K562 (cell line): Measurements from ENCODE around the gene TMC6. TPM values are rescaled to one million over a fixed set of nuclear protein-coding genes. Genes with fewer than 3 reads are reported as not detected.

Experiments used
- ATAC-seq: fragments of 200-7000 bp; cut with Tn5 transposase; 3 replicates; pipeline ENCODE4 v1.9.1; 2020; ENCODE audit warnings: moderate library complexity
- BruUV-seq: library from RNA; stranded (reverse); fragments of 400-500 nt; replicated peaks from 2 replicates; lab custom pipeline; 2021; lab: Mats Ljungman, UMichigan
- CTCF ChIA-PET: fragments of 300-600 bp; formaldehyde crosslinking; extraction: SDS; loops from one replicate; lab custom pipeline; 2021; ENCODE audit warnings: low intra/inter-chr PET ratio; lab: Yijun Ruan, JAX
- POLR2A ChIA-PET: fragments of 300-600, 350-650 bp; sonication (Branson Sonifier 250); formaldehyde crosslinking; extraction: SDS; loops from one replicate; lab custom pipeline; 2021; ENCODE audit warnings: antibody characterized with exemption, inconsistent platforms; lab: Yijun Ruan, JAX
- DNase-seq, 4 experiments: peaks; one replicate each; pipeline versions ENCODE4 v3.0.0 to v3.0.0-alpha.2; 2011 to 2018; ENCODE audit warnings: low spot score in 3 of 4, mixed read lengths in 3 of 4; ENCODE audit errors: extremely low read depth in 1 of 4
- FAIRE-seq: peaks from 2 replicates; lab custom pipeline; 2011; peaks lifted over from hg19 to GRCh38; lab: Jason Lieb, UNC
- H2AFZ ChIP-seq: 2 replicates; pipeline ENCODE4 v1.6.0; 2011; ENCODE audit warnings: low read depth, low read length, control low read depth, inconsistent platforms
- H3K27ac ChIP-seq: fragments of 200-600 bp; 3 replicates; pipeline ENCODE4 v1.8.0; 2011; ENCODE audit warnings: low read depth, mild to moderate bottlenecking, control low read depth, inconsistent platforms, low read length, moderate library complexity, mixed read lengths; ENCODE audit errors: extremely low read depth
- H3K27me3 ChIP-seq, 2 experiments: fragments of 300-600 bp in 1 of 2; 2 replicates in 1 of 2; 3 replicates in 1 of 2; pipeline versions ENCODE4 v1.6.0 to v1.8.0; 2011; ENCODE audit warnings: inconsistent platforms in 2 of 2, low read length in 2 of 2, mild to moderate bottlenecking in 1 of 2, mixed read lengths in 1 of 2, moderate library complexity in 1 of 2; ENCODE audit not compliant: control insufficient read depth in 2 of 2, insufficient read depth in 2 of 2
- H3K36me3 ChIP-seq: fragments of 300-600 bp; 3 replicates; pipeline ENCODE4 v1.8.0; 2011; ENCODE audit warnings: mild to moderate bottlenecking, low read length, inconsistent platforms; ENCODE audit not compliant: control insufficient read depth, insufficient read depth
- H3K4me1 ChIP-seq, 2 experiments: fragments of 200-600 bp in 1 of 2; replicated peaks in 1 of 2; 2 replicates in 1 of 2; 3 replicates in 1 of 2; pipeline versions ENCODE4 v1.5.1 to v1.8.0; 2011; ENCODE audit warnings: inconsistent platforms in 2 of 2, low read length in 2 of 2, mild to moderate bottlenecking in 1 of 2, mixed read lengths in 1 of 2, moderate library complexity in 1 of 2; ENCODE audit not compliant: control insufficient read depth in 2 of 2, insufficient read depth in 2 of 2
- H3K4me2 ChIP-seq: 2 replicates; pipeline ENCODE4 v1.6.1; 2011; ENCODE audit warnings: low read length, control low read depth, inconsistent platforms, mixed read lengths; ENCODE audit not compliant: insufficient read depth
- H3K4me3 ChIP-seq: fragments of 200-600 bp; sonication (generic), shearing (Covaris generic); 2 replicates; pipeline ENCODE4 v1.5.1; 2016; ENCODE audit warnings: control low read depth, inconsistent platforms
- H3K79me2 ChIP-seq: fragments of 200-600 bp; 3 replicates; pipeline ENCODE4 v1.8.0; 2011; ENCODE audit warnings: low read length, inconsistent platforms; ENCODE audit not compliant: control insufficient read depth, insufficient read depth
- H3K9ac ChIP-seq, 2 experiments: 2 replicates each; pipeline versions ENCODE4 v1.6.0 to v1.6.1; 2011; ENCODE audit warnings: low read depth in 2 of 2, low read length in 2 of 2, control low read depth in 1 of 2, inconsistent platforms in 1 of 2, mild to moderate bottlenecking in 1 of 2, mixed read lengths in 1 of 2; ENCODE audit not compliant: insufficient read depth in 1 of 2
- H3K9me1 ChIP-seq: one replicate; pipeline ENCODE4 v1.6.0; 2011; ENCODE audit warnings: inconsistent platforms, mild to moderate bottlenecking, low read length, moderate library complexity; ENCODE audit not compliant: control insufficient read depth, insufficient read depth
- H3K9me3 ChIP-seq: replicated peaks from 2 replicates; pipeline ENCODE4 v1.5.1; 2011; ENCODE audit warnings: low read depth, low read length, inconsistent platforms; ENCODE audit not compliant: control insufficient read depth, insufficient read depth
- H4K20me1 ChIP-seq: replicated peaks from 2 replicates; pipeline ENCODE4 v1.6.1; 2011; ENCODE audit warnings: low read length, inconsistent platforms, mixed read lengths; ENCODE audit not compliant: control insufficient read depth, insufficient read depth
- COPS2 ChIP-seq: fragments of 450-650 bp; conservative IDR thresholded peaks from 2 replicates; pipeline ENCODE4 v1.6.1; 2016; ENCODE audit warnings: mild to moderate bottlenecking, moderate library complexity
- MYC ChIP-seq, 2 experiments: fragments of 250-450 bp in 1 of 2; sonication (Bioruptor Pico) in 1 of 2; IDR thresholded peaks; 2 replicates each; pipeline versions ENCODE4 v1.5.1 to v1.6.1; 2012 to 2021; ENCODE audit warnings: low read depth in 2 of 2, borderline replicate concordance in 1 of 2, improper control_type of control experiment in 1 of 2, low read length in 1 of 2, mild to moderate bottlenecking in 1 of 2, moderate library complexity in 1 of 2
- NR2F6 ChIP-seq: fragments of 450-650 bp; formaldehyde crosslinking; IDR thresholded peaks from 2 replicates; pipeline ENCODE4 v1.4.0; 2020; ENCODE audit warnings: mild to moderate bottlenecking
- NRF1 ChIP-seq, 2 experiments: fragments of 450-650 bp; IDR thresholded peaks in 1 of 2; conservative IDR thresholded peaks in 1 of 2; 2 replicates each; pipeline ENCODE4 v1.6.1; 2014; ENCODE audit warnings: mild to moderate bottlenecking in 2 of 2
- PTBP1 ChIP-seq: fragments of 200-400 bp; formaldehyde crosslinking; IDR thresholded peaks from 2 replicates; pipeline ENCODE4 v1.6.1; 2017; ENCODE audit warnings: low read depth, low read length
- SOX6 ChIP-seq: fragments of 450-650 bp; IDR thresholded peaks from 2 replicates; pipeline ENCODE4 v1.6.1; 2014; ENCODE audit warnings: mild to moderate bottlenecking
- YY1 ChIP-seq, 3 experiments: IDR thresholded peaks; 2 replicates each; pipeline ENCODE4 v1.6.1; 2011; ENCODE audit warnings: low read length in 2 of 3, mild to moderate bottlenecking in 2 of 3, moderate library complexity in 2 of 3, borderline replicate concordance in 1 of 3, control low read depth in 1 of 3, low read depth in 1 of 3; ENCODE audit not compliant: insufficient read depth in 3 of 3, insufficient replicate concordance in 2 of 3, control insufficient read depth in 1 of 3, insufficient read length in 1 of 3; ENCODE audit errors: extremely low read depth in 1 of 3
- WGBS: fragments of 100-300 bp; shearing (Covaris generic); methylation state at CpG from one replicate; pipeline ENCODE4 v1.1.6; 2016; ENCODE audit warnings: low coverage, mixed read lengths; ENCODE audit not compliant: insufficient coverage; ENCODE audit errors: missing lambda C conversion rate; 5-methylcytosine and 5-hydroxymethylcytosine counted together
- in situ Hi-C: fragments of 300-500 bp; cut with MboI; formaldehyde crosslinking; loops from 4 replicates; pipeline ENCODE4 v1.15.0; 2018; ENCODE audit warnings: inconsistent platforms, mixed read lengths
- intact Hi-C: fragments of 100-400 bp; cut with micrococcal nuclease; formaldehyde crosslinking; loops from 2 replicates; pipeline ENCODE4 v1.14.2; 2022
- polyA plus RNA-seq, 8 experiments: library from polyadenylated mRNA; depleted of rRNA in 4 of 8; stranded (reverse) in 5 of 8; unstranded in 3 of 8; fragments of >200 nt; fragmentation: Nextera tagmentation in 2 of 8; fragmentation: Illumina TruSeq in 1 of 8; extraction: Ambion mirVana in 2 of 8; extraction: Trizol in 1 of 8; gene quantifications; 2 replicates each; pipeline versions ENCODE4 v1.2.1 to v1.2.3, GENCODE V29; 2011 to 2014; ENCODE audit warnings: inconsistent platforms in 1 of 8, missing spikeins in 1 of 8
- total RNA-seq, 7 experiments: library from RNA; depleted of rRNA in 6 of 7; stranded (reverse); fragments of >200 nt in 6 of 7; fragmentation: Illumina TruSeq in 2 of 7; extraction: Trizol in 2 of 7; gene quantifications; 2 replicates each; pipeline versions ENCODE4 v1.2.1 to v1.2.3, GENCODE V29; 2011 to 2021; ENCODE audit warnings: low replicate concordance in 1 of 7
- TF ChIP-seq, protein P1 (sequence below): fragments of 450-650 bp; IDR thresholded peaks from 2 replicates; pipeline ENCODE4 v1.6.1; 2018; ENCODE audit not compliant: partially characterized antibody
- TF ChIP-seq, protein P2 (sequence below): IDR thresholded peaks from 2 replicates; pipeline ENCODE4 v1.6.1; 2011; ENCODE audit warnings: borderline replicate concordance, low read depth, mild to moderate bottlenecking, moderate library complexity, low read length; ENCODE audit not compliant: insufficient read depth, poor library complexity, severe bottlenecking
- TF ChIP-seq, protein P3 (sequence below), 3 experiments: IDR thresholded peaks in 2 of 3; conservative IDR thresholded peaks in 1 of 3; 2 replicates each; pipeline ENCODE4 v1.5.1; 2011 to 2012; ENCODE audit warnings: low read length in 3 of 3, mild to moderate bottlenecking in 3 of 3, control low read depth in 2 of 3, improper control_type of control experiment in 1 of 3, inconsistent platforms in 1 of 3, low read depth in 1 of 3, mixed read lengths in 1 of 3, moderate library complexity in 1 of 3; ENCODE audit not compliant: insufficient read depth in 2 of 3

The TMC6 gene
- total and polyA plus RNA-seq, 9 of the 15 experiments (the other 6 are each of a cell fraction or from before 2014, with no cell fraction given) = 4.1 to 351 (median 66.9) TPM

DNA sequence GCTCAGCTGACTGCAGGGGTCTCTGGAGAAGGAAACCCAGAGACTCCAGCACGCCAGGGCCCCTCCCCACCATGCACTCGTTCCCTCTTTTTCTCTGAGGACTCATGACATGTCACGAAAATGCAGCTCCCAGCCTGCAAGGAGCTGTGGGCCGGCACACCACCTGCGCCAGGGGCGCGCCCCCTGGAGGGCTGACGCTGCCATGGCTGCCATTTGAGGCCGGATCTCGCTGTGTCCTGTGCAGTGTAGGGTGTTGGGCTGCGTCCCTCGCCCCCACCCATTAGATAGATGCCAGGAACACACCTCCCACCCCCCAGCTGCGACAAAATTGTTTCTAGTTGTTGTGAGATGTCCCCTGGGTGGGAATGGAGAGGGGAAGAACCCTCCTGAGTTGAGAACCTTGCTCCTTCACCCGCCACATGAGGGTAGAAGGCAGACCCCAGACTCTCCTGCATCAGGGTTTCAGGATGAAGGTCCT, 48.0 kb upstream of the TMC6 start:
- H3K9ac ChIP-seq = peak overlapping the region in 1 of 2 experiments; percentile 26; a peak in 1 of 4 replicates
- intact Hi-C loops = loop anchor here (1.0 to 5.0 kb wide), 2 partner anchors 34 to 64 kb away; no protein-coding TSS in a partner anchor
- TF ChIP-seq, protein P1, sequence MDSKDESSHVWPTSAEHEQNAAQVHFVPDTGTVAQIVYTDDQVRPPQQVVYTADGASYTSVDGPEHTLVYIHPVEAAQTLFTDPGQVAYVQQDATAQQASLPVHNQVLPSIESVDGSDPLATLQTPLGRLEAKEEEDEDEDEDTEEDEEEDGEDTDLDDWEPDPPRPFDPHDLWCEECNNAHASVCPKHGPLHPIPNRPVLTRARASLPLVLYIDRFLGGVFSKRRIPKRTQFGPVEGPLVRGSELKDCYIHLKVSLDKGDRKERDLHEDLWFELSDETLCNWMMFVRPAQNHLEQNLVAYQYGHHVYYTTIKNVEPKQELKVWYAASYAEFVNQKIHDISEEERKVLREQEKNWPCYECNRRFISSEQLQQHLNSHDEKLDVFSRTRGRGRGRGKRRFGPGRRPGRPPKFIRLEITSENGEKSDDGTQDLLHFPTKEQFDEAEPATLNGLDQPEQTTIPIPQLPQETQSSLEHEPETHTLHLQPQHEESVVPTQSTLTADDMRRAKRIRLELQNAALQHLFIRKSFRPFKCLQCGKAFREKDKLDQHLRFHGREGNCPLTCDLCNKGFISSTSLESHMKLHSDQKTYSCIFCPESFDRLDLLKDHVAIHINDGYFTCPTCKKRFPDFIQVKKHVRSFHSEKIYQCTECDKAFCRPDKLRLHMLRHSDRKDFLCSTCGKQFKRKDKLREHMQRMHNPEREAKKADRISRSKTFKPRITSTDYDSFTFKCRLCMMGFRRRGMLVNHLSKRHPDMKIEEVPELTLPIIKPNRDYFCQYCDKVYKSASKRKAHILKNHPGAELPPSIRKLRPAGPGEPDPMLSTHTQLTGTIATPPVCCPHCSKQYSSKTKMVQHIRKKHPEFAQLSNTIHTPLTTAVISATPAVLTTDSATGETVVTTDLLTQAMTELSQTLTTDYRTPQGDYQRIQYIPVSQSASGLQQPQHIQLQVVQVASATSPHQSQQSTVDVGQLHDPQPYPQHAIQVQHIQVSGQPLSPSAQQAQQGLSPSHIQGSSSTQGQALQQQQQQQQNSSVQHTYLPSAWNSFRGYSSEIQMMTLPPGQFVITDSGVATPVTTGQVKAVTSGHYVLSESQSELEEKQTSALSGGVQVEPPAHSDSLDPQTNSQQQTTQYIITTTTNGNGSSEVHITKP = peak; percentile 16
- TF ChIP-seq SOX6 (0 out of 2 replicates have a peak, but pooled peaks have one; percentile 17), NR2F6 (CRISPR knock-in tag) (no peak), COPS2 (no peak), NRF1 (conservative IDR thresholded peaks at IDR 0.05 in 1 of 2, IDR thresholded peaks at IDR 0.05 in 1 of 2) (peak; percentile 37 to 45), MYC (IDR thresholded peaks at IDR 0.05; ENCODE audit: low read depth, low read length) (peak; percentile 66; the same call in 1 of the 2 replicates), MYC (CRISPR knock-in tag; IDR thresholded peaks at IDR 0.05; ENCODE audit: borderline replicate concordance, low read depth) (no peak), PTBP1 (peak; percentile 28; the same call in 1 of the 2 replicates), YY1 (IDR thresholded peaks at IDR 0.05; ENCODE audit: borderline replicate concordance in 1 of 3, control insufficient read depth in 1 of 3, extremely low read depth in 1 of 3, insufficient read depth in 3 of 3, insufficient read length in 1 of 3, insufficient replicate concordance in 2 of 3, low read depth in 1 of 3, low read length in 2 of 3) (peak in 2 of 3 experiments; percentile 66 to 81)
- TF ChIP-seq, protein P2, sequence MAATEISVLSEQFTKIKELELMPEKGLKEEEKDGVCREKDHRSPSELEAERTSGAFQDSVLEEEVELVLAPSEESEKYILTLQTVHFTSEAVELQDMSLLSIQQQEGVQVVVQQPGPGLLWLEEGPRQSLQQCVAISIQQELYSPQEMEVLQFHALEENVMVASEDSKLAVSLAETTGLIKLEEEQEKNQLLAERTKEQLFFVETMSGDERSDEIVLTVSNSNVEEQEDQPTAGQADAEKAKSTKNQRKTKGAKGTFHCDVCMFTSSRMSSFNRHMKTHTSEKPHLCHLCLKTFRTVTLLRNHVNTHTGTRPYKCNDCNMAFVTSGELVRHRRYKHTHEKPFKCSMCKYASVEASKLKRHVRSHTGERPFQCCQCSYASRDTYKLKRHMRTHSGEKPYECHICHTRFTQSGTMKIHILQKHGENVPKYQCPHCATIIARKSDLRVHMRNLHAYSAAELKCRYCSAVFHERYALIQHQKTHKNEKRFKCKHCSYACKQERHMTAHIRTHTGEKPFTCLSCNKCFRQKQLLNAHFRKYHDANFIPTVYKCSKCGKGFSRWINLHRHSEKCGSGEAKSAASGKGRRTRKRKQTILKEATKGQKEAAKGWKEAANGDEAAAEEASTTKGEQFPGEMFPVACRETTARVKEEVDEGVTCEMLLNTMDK = peak; percentile 89
- TF ChIP-seq, protein P3, sequence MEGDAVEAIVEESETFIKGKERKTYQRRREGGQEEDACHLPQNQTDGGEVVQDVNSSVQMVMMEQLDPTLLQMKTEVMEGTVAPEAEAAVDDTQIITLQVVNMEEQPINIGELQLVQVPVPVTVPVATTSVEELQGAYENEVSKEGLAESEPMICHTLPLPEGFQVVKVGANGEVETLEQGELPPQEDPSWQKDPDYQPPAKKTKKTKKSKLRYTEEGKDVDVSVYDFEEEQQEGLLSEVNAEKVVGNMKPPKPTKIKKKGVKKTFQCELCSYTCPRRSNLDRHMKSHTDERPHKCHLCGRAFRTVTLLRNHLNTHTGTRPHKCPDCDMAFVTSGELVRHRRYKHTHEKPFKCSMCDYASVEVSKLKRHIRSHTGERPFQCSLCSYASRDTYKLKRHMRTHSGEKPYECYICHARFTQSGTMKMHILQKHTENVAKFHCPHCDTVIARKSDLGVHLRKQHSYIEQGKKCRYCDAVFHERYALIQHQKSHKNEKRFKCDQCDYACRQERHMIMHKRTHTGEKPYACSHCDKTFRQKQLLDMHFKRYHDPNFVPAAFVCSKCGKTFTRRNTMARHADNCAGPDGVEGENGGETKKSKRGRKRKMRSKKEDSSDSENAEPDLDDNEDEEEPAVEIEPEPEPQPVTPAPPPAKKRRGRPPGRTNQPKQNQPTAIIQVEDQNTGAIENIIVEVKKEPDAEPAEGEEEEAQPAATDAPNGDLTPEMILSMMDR (IDR thresholded peaks at IDR 0.05 in 2 of 3, conservative IDR thresholded peaks at IDR 0.05 in 1 of 3; ENCODE audit: insufficient read depth in 2 of 3, low read depth in 1 of 3, low read length in 3 of 3) = peak; percentile 92 to 97 (median 94)

More for the DNA sequence above, 48.0 kb upstream of the TMC6 start:
- H3K27ac ChIP-seq = peak overlapping the region; percentile 31; the same call in 1 of the 3 replicates
- ATAC-seq (peak; percentile 90), FAIRE-seq (peak; percentile 85), DNase-seq (peak; percentile 71 to 86 (median 76))
- no peak overlapping the region for H3K4me3 ChIP-seq
- H2AFZ ChIP-seq = no peak overlapping the region
- H3K27me3 ChIP-seq = no peaks in the 10 kb centered on the region
- H3K9me1 ChIP-seq = no peaks in the 10 kb centered on the region
- in situ Hi-C loops = no loop called here
- peaks cover 95% of the 10 kb centered on the region; the same call in 2 of the 3 replicates for H3K36me3 ChIP-seq
- 6% methylated on average over 12 of the region's 14 CpGs for WGBS
- H3K4me1 ChIP-seq = peaks cover 7 to 43% of the 10 kb centered on the region in 2 experiments
- no peaks in the 10 kb centered on the region for H3K9me3 ChIP-seq
- H4K20me1 ChIP-seq = peaks cover 8% of the 10 kb centered on the region; the same call in 1 of the 2 replicates
- BruUV-seq = no TSS peak
- H3K4me2 ChIP-seq = no peak overlapping the region
- ChIA-PET CTCF (interaction anchor here (0.7 to 2.6 kb wide), 4 partner anchors 62 to 157 kb away, joined by 3 to 34 read pairs (median 4); no protein-coding TSS in a partner anchor), POLR2A (interaction anchor here (0.6 to 3.7 kb wide), 12 partner anchors 8 to 137 kb away, joined by 3 to 27 read pairs (median 5); partner anchors contain the start of genes AFMID, TK1 and TMC6)
- peaks cover 4% of the 10 kb centered on the region; the same call in 1 of the 3 replicates for H3K79me2 ChIP-seq
